GM12891 (cell line): ENCODE results near the gene TMEM88.

Experiments
- PAX5 ChIP-seq: IDR thresholded peaks from 2 replicates; pipeline ENCODE4 v1.6.1; 2011; ENCODE audit warnings: low read length, moderate library complexity, mild to moderate bottlenecking; ENCODE audit not compliant: insufficient read depth, severe bottlenecking
- POLR2AphosphoS5 ChIP-seq: IDR thresholded peaks from 2 replicates; pipeline ENCODE4 v1.6.1; 2011; ENCODE audit warnings: low read depth, low read length, control low read depth

- TF ChIP-seq POLR2AphosphoS5 (no peak), PAX5 (no peak)
These were observed 19.7 kb upstream of the TMEM88 start for GRCh38 chr17:7834957-7835813.
